ENCODE measurements around the gene NRBP1.

- peak; percentile 80 for TF ChIP-seq CTCF (IDR thresholded peaks at IDR 0.05)
- TF ChIP-seq ZFX (IDR thresholded peaks at IDR 0.05; ENCODE audit: borderline replicate concordance) = no peak
Measured at GRCh38 chr2:27441958-27442919, 13.8 kb downstream of the NRBP1 start, which contains the start of gene KRTCAP3.

Measured in 22Rv1 (cell line).